MCF 10A (cell line): ENCODE data around the gene NDUFS2. TPM values are rescaled to one million over a fixed set of nuclear protein-coding genes. Genes with fewer than 3 reads are reported as not detected.
A peak's percentile ranks its signal among the peaks of the same experiment; 100 is the strongest.
"Not testable (repeated sequence)": the region's sequence is repeated elsewhere in the genome, so short reads cannot be mapped to it uniquely, and the experiment has no call there.

ENCODE experiments used
- BruUV-seq: library from RNA; stranded (reverse); fragments of 400-500 nt; replicated peaks from 2 replicates; lab custom pipeline; 2021; lab: Mats Ljungman, UMichigan
- CTCF ChIA-PET: fragments of 300-600 bp; sonication (Branson Sonifier 250); formaldehyde crosslinking; extraction: SDS; loops from one replicate; lab custom pipeline; 2021; ENCODE audit warnings: antibody characterized with exemption, inconsistent platforms; lab: Yijun Ruan, JAX
- POLR2A ChIA-PET: fragments of 300-600, 350-650 bp; sonication (Branson Sonifier 250); formaldehyde crosslinking; extraction: SDS; loops from one replicate; lab custom pipeline; 2020; ENCODE audit warnings: antibody characterized with exemption, inconsistent platforms; lab: Yijun Ruan, JAX
- DNase-seq: peaks from one replicate; pipeline ENCODE4 v3.0.0-alpha.2; 2018; ENCODE audit not compliant: unreplicated experiment
- H3K27ac Mint-ChIP-seq: one replicate; pipeline ENCODE4 v1.8.0; 2022; ENCODE audit warnings: mild to moderate bottlenecking, low read depth, mixed read lengths; ENCODE audit not compliant: unreplicated experiment
- H3K27me3 Mint-ChIP-seq: one replicate; pipeline ENCODE4 v1.8.0; 2022; ENCODE audit warnings: mixed read lengths; ENCODE audit not compliant: insufficient read depth, unreplicated experiment
- H3K36me3 Mint-ChIP-seq: one replicate; pipeline ENCODE4 v1.8.0; 2022; ENCODE audit warnings: mild to moderate bottlenecking, moderate library complexity, mixed read lengths; ENCODE audit not compliant: insufficient read depth, unreplicated experiment
- H3K4me1 Mint-ChIP-seq: one replicate; pipeline ENCODE4 v1.8.0; 2022; ENCODE audit warnings: mixed read lengths; ENCODE audit not compliant: insufficient read depth, unreplicated experiment
- H3K4me3 Mint-ChIP-seq: one replicate; pipeline ENCODE4 v1.8.0; 2022; ENCODE audit warnings: mild to moderate bottlenecking, moderate library complexity, mixed read lengths; ENCODE audit not compliant: unreplicated experiment
- H3K9me3 Mint-ChIP-seq: one replicate; pipeline ENCODE4 v1.8.0; 2022; ENCODE audit warnings: mixed read lengths; ENCODE audit not compliant: unreplicated experiment
- CTCF ChIP-seq: fragments of 200-600 bp; IDR thresholded peaks from one replicate; pipeline ENCODE4 v1.8.0; 2022; ENCODE audit warnings: antibody characterized with exemption, mild to moderate bottlenecking; ENCODE audit not compliant: unreplicated experiment
- intact Hi-C: fragments of 100-400 bp; cut with micrococcal nuclease; formaldehyde crosslinking; loops from 2 replicates; pipeline ENCODE4 v1.14.1; 2022
- total RNA-seq: library from RNA; stranded (reverse); gene quantifications from 2 replicates; pipeline ENCODE4 v1.2.3, GENCODE V29; 2022

NDUFS2 gene
- total RNA-seq, 1 experiment from 2014 or later: 149 TPM

- Mint-ChIP-seq H3K4me3 (no peak within 1 kb of the TSS), H3K4me1 (peaks cover 11% of the 10 kb centered on the region), H3K27ac (no peak within 1 kb of the TSS), H3K9me3 (no peaks in the 10 kb centered on the region), H3K27me3 (no peaks in the 10 kb centered on the region), H3K36me3 (peaks cover 7% of the 10 kb centered on the region)
- ChIA-PET POLR2A (interaction anchor here (1.1 to 1.2 kb wide), 2 partner anchors 9 to 11 kb away, joined by 3 to 5 read pairs; no protein-coding TSS in a partner anchor), CTCF (interaction anchor here (0.6 to 9.4 kb wide), 5 partner anchors 10 to 217 kb away, joined by 4 to 128 read pairs (median 8); partner anchors contain the start of gene TOMM40L)
- intact Hi-C loops: no loop called here
- TF ChIP-seq CTCF: no peak
- BruUV-seq: no TSS peak
- DNase-seq: no peak
These were observed 35.9 kb downstream of the NDUFS2 start, which contains the start of gene NR1I3 for GRCh38 chr1:161238039-161238473. TSS of gene NR1I3 (minus strand) at chr1:161238203. CDS start at chr1:161236565, 1,638 bp downstream.

- intact Hi-C loops: loop anchor here (5.0 kb wide), 1 partner anchor 36 kb away; no protein-coding TSS in a partner anchor
- Mint-ChIP-seq H3K27ac (no peak overlapping the region), H3K9me3 (no peaks in the 10 kb centered on the region), H3K27me3 (no peaks in the 10 kb centered on the region), H3K4me3 (no peak overlapping the region), H3K4me1 (peaks cover 17% of the 10 kb centered on the region), H3K36me3 (peaks cover 2% of the 10 kb centered on the region)
- CTCF ChIA-PET: interaction anchor here (0.6 to 9.4 kb wide), 4 partner anchors 14 to 864 kb away, joined by 3 to 128 read pairs (median 3); partner anchors contain the start of gene TOMM40L
- DNase-seq: no peak
- TF ChIP-seq CTCF: no peak
- POLR2A ChIA-PET: interaction anchor here (1.1 kb wide), 1 partner anchor 74 kb away, joined by 3 read pairs; no protein-coding TSS in a partner anchor
- BruUV-seq: no TSS peak
These were observed 39.5 kb downstream of the NDUFS2 start for GRCh38 chr1:161241682-161242081.

GRCh38 chr1:161242313-161242712, 40.1 kb downstream of the NDUFS2 start:
- Mint-ChIP-seq H3K9me3 (no peaks in the 10 kb centered on the region), H3K27me3 (no peaks in the 10 kb centered on the region), H3K4me3 (no peak overlapping the region), H3K4me1 (peaks cover 17% of the 10 kb centered on the region), H3K27ac (no peak overlapping the region), H3K36me3 (no peaks in the 10 kb centered on the region)
- DNase-seq: no peak
- BruUV-seq: no TSS peak
- ChIA-PET CTCF (interaction anchor here (1.0 to 9.4 kb wide), 3 partner anchors 14 to 37 kb away, joined by 3 to 128 read pairs (median 4); partner anchors contain the start of gene TOMM40L), POLR2A (interaction anchor here (1.1 kb wide), 1 partner anchor 73 kb away, joined by 3 read pairs; no protein-coding TSS in a partner anchor)
- no peak for TF ChIP-seq CTCF
- intact Hi-C loops: loop anchor here (5.0 kb wide), 1 partner anchor 35 kb away; no protein-coding TSS in a partner anchor

GRCh38 chr1:161244888-161245287, 42.7 kb downstream of the NDUFS2 start:
- ChIA-PET POLR2A (interaction anchor here (1.2 kb wide), 1 partner anchor 146 kb away, joined by 7 read pairs; no protein-coding TSS in a partner anchor), CTCF (interaction anchor here (0.6 to 1.4 kb wide), 2 partner anchors 12 to 51 kb away, joined by 3 to 5 read pairs; no protein-coding TSS in a partner anchor)
- no peak overlapping the region for H3K4me3 Mint-ChIP-seq
- H3K36me3 Mint-ChIP-seq: no peaks in the 10 kb centered on the region
- no peaks in the 10 kb centered on the region for H3K27me3 Mint-ChIP-seq
- no peaks in the 10 kb centered on the region for H3K9me3 Mint-ChIP-seq
- peak; percentile 51 for DNase-seq
- H3K4me1 Mint-ChIP-seq: peaks cover 11% of the 10 kb centered on the region
- H3K27ac Mint-ChIP-seq: peak overlapping the region; percentile 17
- TF ChIP-seq CTCF: no peak
- intact Hi-C loops: loop anchor here (5.0 kb wide), 1 partner anchor 32 kb away; no protein-coding TSS in a partner anchor
- BruUV-seq: no TSS peak

- H3K4me1 Mint-ChIP-seq, H3K4me3 Mint-ChIP-seq, H3K9me3 Mint-ChIP-seq, BruUV-seq, DNase-seq, intact Hi-C loops, H3K27ac Mint-ChIP-seq, H3K36me3 Mint-ChIP-seq, H3K27me3 Mint-ChIP-seq: not testable (repeated sequence)
- ChIA-PET CTCF (interaction anchor here (0.8 to 5.9 kb wide), 8 partner anchors 10 to 133 kb away, joined by 3 to 34 read pairs (median 5); partner anchors contain the start of gene TOMM40L), POLR2A (interaction anchor here (0.6 to 1.2 kb wide), 2 partner anchors 11 to 15 kb away, joined by 3 read pairs; no protein-coding TSS in a partner anchor)
These were observed 47.9 kb downstream of the NDUFS2 start for GRCh38 chr1:161250100-161250499.
